Measurements from ENCODE around the gene VMAC. TPM values are rescaled to one million over a fixed set of nuclear protein-coding genes. Genes with fewer than 3 reads are reported as not detected.

Gene VMAC
- total and polyA plus RNA-seq, 9 of the 15 experiments (the other 6 are each of a cell fraction or from before 2014, with no cell fraction given), result 0.03 to 3.4 (median 1.1) TPM

DNA sequence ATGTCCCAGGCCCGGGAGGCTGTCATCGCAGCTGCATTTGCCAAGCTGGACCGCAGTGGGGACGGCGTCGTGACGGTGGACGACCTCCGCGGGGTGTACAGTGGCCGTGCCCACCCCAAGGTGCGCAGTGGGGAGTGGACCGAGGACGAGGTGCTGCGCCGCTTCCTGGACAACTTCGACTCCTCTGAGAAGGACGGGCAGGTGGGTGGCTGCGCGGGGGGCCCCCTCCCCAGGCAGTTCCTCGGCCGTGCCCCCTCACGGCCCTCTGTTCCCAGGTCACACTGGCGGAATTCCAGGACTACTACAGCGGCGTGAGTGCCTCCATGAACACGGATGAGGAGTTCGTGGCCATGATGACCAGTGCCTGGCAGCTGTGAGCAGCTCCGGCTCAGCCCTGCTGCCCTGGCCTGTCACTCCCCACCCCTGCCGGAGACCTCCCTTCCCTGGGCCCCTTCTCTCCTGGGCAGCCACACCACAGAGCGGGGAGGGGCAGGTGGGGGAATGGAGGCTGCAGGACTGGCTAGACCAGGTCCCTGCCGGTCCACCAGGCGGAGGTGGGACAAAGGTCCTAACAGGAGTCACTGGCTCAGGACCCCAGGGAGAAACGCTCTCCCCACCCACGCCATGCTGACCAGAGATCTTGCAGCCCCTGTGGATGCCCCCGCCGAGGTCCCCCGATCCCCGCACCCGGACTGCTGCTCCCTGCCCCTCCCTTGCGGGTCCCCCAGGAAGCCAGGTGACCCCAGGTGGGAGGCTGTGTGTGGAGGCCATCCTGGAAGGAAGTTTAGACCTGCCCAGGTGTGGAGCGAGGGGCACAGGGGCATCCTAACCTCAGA, 10.5 kb downstream of the VMAC start (continued):
- no peak for TF ChIP-seq BHLHE40 (IDR thresholded peaks at IDR 0.05; ENCODE audit: low read length)

DNA sequence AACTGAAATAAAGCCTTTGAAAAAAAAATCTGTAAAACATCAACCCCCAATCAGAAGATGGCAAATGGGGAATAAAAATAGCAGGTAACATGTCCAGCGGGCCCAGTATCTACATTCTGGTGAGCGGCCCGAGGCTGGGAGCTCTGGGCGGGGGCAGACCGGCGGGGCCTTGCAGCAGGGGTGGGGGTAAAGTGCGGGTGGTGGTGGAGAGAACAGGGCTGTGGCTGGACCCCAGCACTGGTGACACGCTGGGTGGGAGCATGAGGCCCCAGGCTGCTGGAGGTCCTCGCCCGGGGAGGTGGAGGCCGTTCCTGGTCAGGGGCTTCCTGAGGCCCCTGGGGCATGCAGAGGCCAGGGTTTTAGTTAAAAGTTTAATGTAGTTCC, 11.1 kb downstream of the VMAC start:
- FAIRE-seq (no peak), ATAC-seq (no peak), DNase-seq (ENCODE audit: extremely low read depth in 1 of 4, low spot score in 3 of 4) (no peak)
- Histone ChIP-seq H3K79me2 (ENCODE audit: control insufficient read depth, insufficient read depth, low read length) (no peaks in the 10 kb centered on the region), H3K9me3 (replicated peaks; ENCODE audit: control insufficient read depth, insufficient read depth, low read depth, low read length) (no peaks in the 10 kb centered on the region), H3K4me3 (no peak overlapping the region), H3K9me1 (ENCODE audit: control insufficient read depth, insufficient read depth, low read length) (no peaks in the 10 kb centered on the region), H4K20me1 (replicated peaks; ENCODE audit: control insufficient read depth, insufficient read depth, low read length) (no peaks in the 10 kb centered on the region), H3K27ac (ENCODE audit: extremely low read depth, low read depth, low read length) (no peak overlapping the region), H3K9ac (ENCODE audit: insufficient read depth in 1 of 2, low read depth in 2 of 2, low read length in 2 of 2) (no peak overlapping the region), H3K36me3 (ENCODE audit: control insufficient read depth, insufficient read depth, low read length) (peaks cover 55% of the 10 kb centered on the region; the same call in 1 of the 3 replicates), H3K4me1 (replicated peaks in 1 of 2; ENCODE audit: control insufficient read depth in 2 of 2, insufficient read depth in 2 of 2, low read length in 2 of 2) (peaks cover 0 to 15% of the 10 kb centered on the region in 2 experiments; a peak in 2 of 5 replicates), H3K27me3 (ENCODE audit: control insufficient read depth in 2 of 2, insufficient read depth in 2 of 2, low read length in 2 of 2) (no peaks in the 10 kb centered on the region), H3K4me2 (ENCODE audit: insufficient read depth, low read length) (no peak overlapping the region), H2AFZ (ENCODE audit: low read depth, low read length) (no peak overlapping the region)
- WGBS (ENCODE audit: insufficient coverage, low coverage, missing lambda C conversion rate), result 91% methylated on average over 11 of the region's 11 CpGs
- POLR2A ChIA-PET, result interaction anchor here (0.6 kb wide), 1 partner anchor 28 kb away, joined by 3 read pairs; no protein-coding TSS in a partner anchor
- in situ Hi-C loops (cut with MboI) (no loop called here), intact Hi-C loops (cut with micrococcal nuclease) (no loop called here)
- no TSS peak for BruUV-seq (replicated peaks)
- CTCF ChIA-PET (ENCODE audit: low intra/inter-chr PET ratio), result no interaction called here
- no peak for TF ChIP-seq DNMT1 (IDR thresholded peaks at IDR 0.05)
- no peak for TF ChIP-seq KLF1 (tag; IDR thresholded peaks at IDR 0.05)
- TF ChIP-seq, protein P1, sequence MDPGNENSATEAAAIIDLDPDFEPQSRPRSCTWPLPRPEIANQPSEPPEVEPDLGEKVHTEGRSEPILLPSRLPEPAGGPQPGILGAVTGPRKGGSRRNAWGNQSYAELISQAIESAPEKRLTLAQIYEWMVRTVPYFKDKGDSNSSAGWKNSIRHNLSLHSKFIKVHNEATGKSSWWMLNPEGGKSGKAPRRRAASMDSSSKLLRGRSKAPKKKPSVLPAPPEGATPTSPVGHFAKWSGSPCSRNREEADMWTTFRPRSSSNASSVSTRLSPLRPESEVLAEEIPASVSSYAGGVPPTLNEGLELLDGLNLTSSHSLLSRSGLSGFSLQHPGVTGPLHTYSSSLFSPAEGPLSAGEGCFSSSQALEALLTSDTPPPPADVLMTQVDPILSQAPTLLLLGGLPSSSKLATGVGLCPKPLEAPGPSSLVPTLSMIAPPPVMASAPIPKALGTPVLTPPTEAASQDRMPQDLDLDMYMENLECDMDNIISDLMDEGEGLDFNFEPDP (CRISPR knock-in tag; IDR thresholded peaks at IDR 0.05), result no peak
- TF ChIP-seq FOSL1 (tag; conservative IDR thresholded peaks at IDR 0.05), result no peak
- no peak for TF ChIP-seq FOXA3 (CRISPR knock-in tag; conservative IDR thresholded peaks at IDR 0.05 in 1 of 2, IDR thresholded peaks at IDR 0.05 in 1 of 2)
- no peak for TF ChIP-seq TBP (optimal IDR thresholded peaks at IDR 0.05; ENCODE audit: low read depth, low read length)
- no peak for TF ChIP-seq ZNF124 (CRISPR knock-in tag; IDR thresholded peaks at IDR 0.05)
- TF ChIP-seq, protein P2, sequence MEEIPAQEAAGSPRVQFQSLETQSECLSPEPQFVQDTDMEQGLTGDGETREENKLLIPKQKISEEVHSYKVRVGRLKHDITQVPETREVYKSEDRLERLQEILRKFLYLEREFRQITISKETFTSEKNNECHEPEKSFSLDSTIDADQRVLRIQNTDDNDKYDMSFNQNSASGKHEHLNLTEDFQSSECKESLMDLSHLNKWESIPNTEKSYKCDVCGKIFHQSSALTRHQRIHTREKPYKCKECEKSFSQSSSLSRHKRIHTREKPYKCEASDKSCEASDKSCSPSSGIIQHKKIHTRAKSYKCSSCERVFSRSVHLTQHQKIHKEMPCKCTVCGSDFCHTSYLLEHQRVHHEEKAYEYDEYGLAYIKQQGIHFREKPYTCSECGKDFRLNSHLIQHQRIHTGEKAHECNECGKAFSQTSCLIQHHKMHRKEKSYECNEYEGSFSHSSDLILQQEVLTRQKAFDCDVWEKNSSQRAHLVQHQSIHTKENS (CRISPR knock-in tag; IDR thresholded peaks at IDR 0.05), result no peak
- TF ChIP-seq GABPA (tag; conservative IDR thresholded peaks at IDR 0.05; ENCODE audit: low read depth), result no peak
- no peak for TF ChIP-seq ZNF695 (CRISPR knock-in tag; IDR thresholded peaks at IDR 0.05)
- no peak for TF ChIP-seq EWSR1 (IDR thresholded peaks at IDR 0.05; ENCODE audit: borderline replicate concordance, low read depth, partially characterized antibody)
- TF ChIP-seq, protein P3, sequence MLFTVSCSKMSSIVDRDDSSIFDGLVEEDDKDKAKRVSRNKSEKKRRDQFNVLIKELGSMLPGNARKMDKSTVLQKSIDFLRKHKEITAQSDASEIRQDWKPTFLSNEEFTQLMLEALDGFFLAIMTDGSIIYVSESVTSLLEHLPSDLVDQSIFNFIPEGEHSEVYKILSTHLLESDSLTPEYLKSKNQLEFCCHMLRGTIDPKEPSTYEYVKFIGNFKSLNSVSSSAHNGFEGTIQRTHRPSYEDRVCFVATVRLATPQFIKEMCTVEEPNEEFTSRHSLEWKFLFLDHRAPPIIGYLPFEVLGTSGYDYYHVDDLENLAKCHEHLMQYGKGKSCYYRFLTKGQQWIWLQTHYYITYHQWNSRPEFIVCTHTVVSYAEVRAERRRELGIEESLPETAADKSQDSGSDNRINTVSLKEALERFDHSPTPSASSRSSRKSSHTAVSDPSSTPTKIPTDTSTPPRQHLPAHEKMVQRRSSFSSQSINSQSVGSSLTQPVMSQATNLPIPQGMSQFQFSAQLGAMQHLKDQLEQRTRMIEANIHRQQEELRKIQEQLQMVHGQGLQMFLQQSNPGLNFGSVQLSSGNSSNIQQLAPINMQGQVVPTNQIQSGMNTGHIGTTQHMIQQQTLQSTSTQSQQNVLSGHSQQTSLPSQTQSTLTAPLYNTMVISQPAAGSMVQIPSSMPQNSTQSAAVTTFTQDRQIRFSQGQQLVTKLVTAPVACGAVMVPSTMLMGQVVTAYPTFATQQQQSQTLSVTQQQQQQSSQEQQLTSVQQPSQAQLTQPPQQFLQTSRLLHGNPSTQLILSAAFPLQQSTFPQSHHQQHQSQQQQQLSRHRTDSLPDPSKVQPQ (CRISPR knock-in tag; IDR thresholded peaks at IDR 0.05; ENCODE audit: borderline replicate concordance), result no peak
- no peak for TF ChIP-seq FOXK2 (conservative IDR thresholded peaks at IDR 0.05 in 1 of 2, IDR thresholded peaks at IDR 0.05 in 1 of 2; ENCODE audit: low read depth in 2 of 2)
- no peak for TF ChIP-seq STAG1 (CRISPR knock-in tag; IDR thresholded peaks at IDR 0.05; ENCODE audit: borderline replicate concordance)
